ENCODE data around the gene SDK2. TPM values are rescaled to one million over a fixed set of nuclear protein-coding genes. Genes with fewer than 3 reads are reported as not detected.

Gene SDK2
- total and polyA plus RNA-seq, 9 of the 15 experiments (the other 6 are each of a cell fraction or from before 2014, with no cell fraction given), result 0.04 TPM; not detected in 8

GRCh38 chr17:73612031-73612472, 32.2 kb downstream of the SDK2 start:
- no peaks in the 10 kb centered on the region for H3K9me3 ChIP-seq (replicated peaks; ENCODE audit: control insufficient read depth, insufficient read depth, low read depth, low read length)
- no peaks in the 10 kb centered on the region for H3K9me1 ChIP-seq (ENCODE audit: control insufficient read depth, insufficient read depth, low read length)
- H3K4me2 ChIP-seq (ENCODE audit: insufficient read depth, low read length), result no peak overlapping the region
- TF ChIP-seq, protein P1, sequence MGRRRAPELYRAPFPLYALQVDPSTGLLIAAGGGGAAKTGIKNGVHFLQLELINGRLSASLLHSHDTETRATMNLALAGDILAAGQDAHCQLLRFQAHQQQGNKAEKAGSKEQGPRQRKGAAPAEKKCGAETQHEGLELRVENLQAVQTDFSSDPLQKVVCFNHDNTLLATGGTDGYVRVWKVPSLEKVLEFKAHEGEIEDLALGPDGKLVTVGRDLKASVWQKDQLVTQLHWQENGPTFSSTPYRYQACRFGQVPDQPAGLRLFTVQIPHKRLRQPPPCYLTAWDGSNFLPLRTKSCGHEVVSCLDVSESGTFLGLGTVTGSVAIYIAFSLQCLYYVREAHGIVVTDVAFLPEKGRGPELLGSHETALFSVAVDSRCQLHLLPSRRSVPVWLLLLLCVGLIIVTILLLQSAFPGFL (CRISPR knock-in tag; IDR thresholded peaks at IDR 0.05), result no peak
- intact Hi-C loops (cut with micrococcal nuclease), result no loop called here
- FAIRE-seq, result no peak
- no peaks in the 10 kb centered on the region for H3K4me1 ChIP-seq (replicated peaks in 1 of 2; ENCODE audit: control insufficient read depth in 2 of 2, insufficient read depth in 2 of 2, low read length in 2 of 2)
- BruUV-seq (replicated peaks), result no TSS peak
- CTCF ChIA-PET (ENCODE audit: low intra/inter-chr PET ratio), result no interaction called here
- H3K79me2 ChIP-seq (ENCODE audit: control insufficient read depth, insufficient read depth, low read length), result no peaks in the 10 kb centered on the region
- WGBS (ENCODE audit: insufficient coverage, low coverage, missing lambda C conversion rate), result 0% methylated on average over 11 of the region's 14 CpGs
- POLR2A ChIA-PET, result no interaction called here
- in situ Hi-C loops (cut with MboI), result no loop called here
- DNase-seq (ENCODE audit: extremely low read depth in 1 of 4, low spot score in 3 of 4), result no peak
- no peak overlapping the region for H3K9ac ChIP-seq (ENCODE audit: insufficient read depth in 1 of 2, low read depth in 2 of 2, low read length in 2 of 2)
- no peak overlapping the region for H2AFZ ChIP-seq (ENCODE audit: low read depth, low read length)
- no peak overlapping the region for H3K27ac ChIP-seq (ENCODE audit: extremely low read depth, low read depth, low read length)
- peaks cover 0 to 30% of the 10 kb centered on the region in 2 experiments; a peak in 3 of 5 replicates for H3K27me3 ChIP-seq (ENCODE audit: control insufficient read depth in 2 of 2, insufficient read depth in 2 of 2, low read length in 2 of 2)
- H3K4me3 ChIP-seq, result no peak overlapping the region
- H3K36me3 ChIP-seq (ENCODE audit: control insufficient read depth, insufficient read depth, low read length), result no peaks in the 10 kb centered on the region
- no peaks in the 10 kb centered on the region for H4K20me1 ChIP-seq (replicated peaks; ENCODE audit: control insufficient read depth, insufficient read depth, low read length)
- no peak for ATAC-seq

DNA sequence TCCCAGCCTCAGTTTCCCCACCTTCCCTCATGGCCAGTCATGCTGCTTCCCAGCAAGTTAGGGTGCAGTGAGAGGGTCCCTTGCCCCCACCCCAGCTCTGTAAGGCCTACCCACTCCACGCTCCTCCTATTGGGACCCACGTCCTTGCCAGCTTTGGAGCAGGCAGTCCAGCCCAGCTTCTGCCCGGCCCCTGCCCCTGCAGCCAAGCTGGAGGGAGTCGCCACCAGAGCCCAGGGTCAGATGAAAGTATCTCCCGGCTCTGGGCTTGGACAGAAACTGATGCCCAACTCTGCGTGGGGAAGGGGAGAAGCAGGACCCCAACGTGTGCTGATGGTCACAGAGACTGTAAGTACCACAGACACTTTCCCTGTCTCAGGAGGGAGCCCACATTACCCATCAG, 32.6 kb downstream of the SDK2 start:
- no peaks in the 10 kb centered on the region for H3K4me1 ChIP-seq (replicated peaks in 1 of 2; ENCODE audit: control insufficient read depth in 2 of 2, insufficient read depth in 2 of 2, low read length in 2 of 2)
- intact Hi-C loops (cut with micrococcal nuclease), result no loop called here
- 1% methylated on average over 7 of the region's 7 CpGs for WGBS (ENCODE audit: insufficient coverage, low coverage, missing lambda C conversion rate)
- no peaks in the 10 kb centered on the region for H4K20me1 ChIP-seq (replicated peaks; ENCODE audit: control insufficient read depth, insufficient read depth, low read length)
- CTCF ChIA-PET (ENCODE audit: low intra/inter-chr PET ratio), result no interaction called here
- TF ChIP-seq CSDE1 (IDR thresholded peaks at IDR 0.05) (no peak), CC2D1A (IDR thresholded peaks at IDR 0.05) (no peak), CHD2 (IDR thresholded peaks at IDR 0.05; ENCODE audit: low read depth, low read length) (no peak), LCOR (CRISPR knock-in tag; IDR thresholded peaks at IDR 0.05) (no peak), NFE2 (IDR thresholded peaks at IDR 0.05; ENCODE audit: low read depth) (no peak), ZNF165 (CRISPR knock-in tag; IDR thresholded peaks at IDR 0.05; ENCODE audit: borderline replicate concordance) (no peak)
- TF ChIP-seq, protein P2, sequence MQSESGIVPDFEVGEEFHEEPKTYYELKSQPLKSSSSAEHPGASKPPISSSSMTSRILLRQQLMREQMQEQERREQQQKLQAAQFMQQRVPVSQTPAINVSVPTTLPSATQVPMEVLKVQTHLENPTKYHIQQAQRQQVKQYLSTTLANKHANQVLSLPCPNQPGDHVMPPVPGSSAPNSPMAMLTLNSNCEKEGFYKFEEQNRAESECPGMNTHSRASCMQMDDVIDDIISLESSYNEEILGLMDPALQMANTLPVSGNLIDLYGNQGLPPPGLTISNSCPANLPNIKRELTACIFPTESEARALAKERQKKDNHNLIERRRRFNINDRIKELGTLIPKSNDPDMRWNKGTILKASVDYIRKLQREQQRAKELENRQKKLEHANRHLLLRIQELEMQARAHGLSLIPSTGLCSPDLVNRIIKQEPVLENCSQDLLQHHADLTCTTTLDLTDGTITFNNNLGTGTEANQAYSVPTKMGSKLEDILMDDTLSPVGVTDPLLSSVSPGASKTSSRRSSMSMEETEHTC (IDR thresholded peaks at IDR 0.05), result no peak
- no TSS peak for BruUV-seq (replicated peaks)
- no peak for ATAC-seq
- H2AFZ ChIP-seq (ENCODE audit: low read depth, low read length), result no peak overlapping the region
- FAIRE-seq, result no peak
- no peak overlapping the region for H3K4me3 ChIP-seq
- H3K27ac ChIP-seq (ENCODE audit: extremely low read depth, low read depth, low read length), result no peak overlapping the region
- H3K9ac ChIP-seq (ENCODE audit: insufficient read depth in 1 of 2, low read depth in 2 of 2, low read length in 2 of 2), result no peak overlapping the region
- POLR2A ChIA-PET, result no interaction called here
- no peaks in the 10 kb centered on the region for H3K9me1 ChIP-seq (ENCODE audit: control insufficient read depth, insufficient read depth, low read length)
- no peak overlapping the region for H3K4me2 ChIP-seq (ENCODE audit: insufficient read depth, low read length)
- H3K36me3 ChIP-seq (ENCODE audit: control insufficient read depth, insufficient read depth, low read length), result no peaks in the 10 kb centered on the region
- no peaks in the 10 kb centered on the region for H3K9me3 ChIP-seq (replicated peaks; ENCODE audit: control insufficient read depth, insufficient read depth, low read depth, low read length)
- H3K27me3 ChIP-seq (ENCODE audit: control insufficient read depth in 2 of 2, insufficient read depth in 2 of 2, low read length in 2 of 2), result peaks cover 0 to 34% of the 10 kb centered on the region in 2 experiments; a peak in 3 of 5 replicates
- no peak for DNase-seq (ENCODE audit: extremely low read depth in 1 of 4, low spot score in 3 of 4)
- in situ Hi-C loops (cut with MboI), result no loop called here
- H3K79me2 ChIP-seq (ENCODE audit: control insufficient read depth, insufficient read depth, low read length), result no peaks in the 10 kb centered on the region

All from K562 (cell line).